SK-N-SH (cell line): Measurements from ENCODE around the gene AEN. TPM values are rescaled to one million over a fixed set of nuclear protein-coding genes. Genes with fewer than 3 reads are reported as not detected.

Source experiments
- CTCF ChIA-PET: fragments of 300-600, 350-600 bp; formaldehyde crosslinking; extraction: SDS; loops from one replicate; lab custom pipeline; 2021; lab: Yijun Ruan, JAX
- POLR2A ChIA-PET: fragments of 350-600 bp; sonication (Branson Sonifier 250); formaldehyde crosslinking; extraction: SDS; loops from one replicate; lab custom pipeline; 2020; ENCODE audit warnings: antibody characterized with exemption, inconsistent platforms; lab: Yijun Ruan, JAX
- DNase-seq: peaks from one replicate; pipeline ENCODE4 v3.0.0; 2012
- H2AFZ ChIP-seq: fragments of 200-600 bp; sonication (generic); 2 replicates; pipeline ENCODE4 v1.8.1; 2016; ENCODE audit warnings: antibody characterized with exemption, mild to moderate bottlenecking, low read depth
- H3F3A ChIP-seq: fragments of 200-600 bp; sonication (generic); replicated peaks from 2 replicates; pipeline ENCODE3; 2016; ENCODE audit warnings: antibody characterized with exemption, mild to moderate bottlenecking; ENCODE audit not compliant: insufficient read depth
- H3K27ac ChIP-seq, 2 experiments: fragments of 200-500 bp in 1 of 2; fragments of 200-600 bp in 1 of 2; sonication (Bioruptor generic) in 1 of 2; sonication (generic), shearing (Covaris generic) in 1 of 2; 2 replicates each; pipeline versions ENCODE4 v1.5.1 to v1.6.1; 2014 to 2016; ENCODE audit warnings: low read depth in 2 of 2, inconsistent platforms in 1 of 2, low read length in 1 of 2, mild to moderate bottlenecking in 1 of 2, mixed read lengths in 1 of 2
- H3K27me3 ChIP-seq: fragments of 200-600 bp; sonication (generic), shearing (Covaris generic); 2 replicates; pipeline ENCODE4 v1.6.1; 2016; ENCODE audit warnings: mixed run types; ENCODE audit not compliant: insufficient read depth
- H3K36me3 ChIP-seq, 2 experiments: fragments of 200-500 bp in 1 of 2; fragments of 200-600 bp in 1 of 2; sonication (Bioruptor generic) in 1 of 2; sonication (generic) in 1 of 2; replicated peaks in 1 of 2; 2 replicates each; pipeline versions ENCODE3 to v1.5.1; 2014 to 2016; ENCODE audit warnings: low read length in 1 of 2, mild to moderate bottlenecking in 1 of 2; ENCODE audit not compliant: insufficient read depth in 2 of 2, control insufficient read depth in 1 of 2
- H3K4me1 ChIP-seq, 2 experiments: fragments of 200-500 bp in 1 of 2; fragments of 200-600 bp in 1 of 2; sonication (Bioruptor generic) in 1 of 2; sonication (generic), shearing (Covaris generic) in 1 of 2; 2 replicates each; pipeline versions ENCODE4 v1.5.1 to v1.6.1; 2014 to 2016; ENCODE audit warnings: low read depth in 1 of 2, low read length in 1 of 2, mixed run types in 1 of 2; ENCODE audit not compliant: insufficient read depth in 2 of 2, control insufficient read depth in 1 of 2
- H3K4me2 ChIP-seq: fragments of 200-600 bp; sonication (generic), shearing (Covaris generic); 2 replicates; pipeline ENCODE4 v1.6.1; 2017; ENCODE audit warnings: mixed run types
- H3K4me3 ChIP-seq, 2 experiments: fragments of 200-500 bp in 1 of 2; fragments of 200-600 bp in 1 of 2; sonication (Bioruptor generic) in 1 of 2; sonication (generic), shearing (Covaris generic) in 1 of 2; 2 replicates each; pipeline versions ENCODE4 v1.5.1 to v1.8.1; 2014 to 2016; ENCODE audit warnings: low read depth in 2 of 2, inconsistent platforms in 1 of 2, low read length in 1 of 2, mild to moderate bottlenecking in 1 of 2, mixed read lengths in 1 of 2, moderate library complexity in 1 of 2
- H3K79me2 ChIP-seq: fragments of 200-600 bp; sonication (generic); 2 replicates; pipeline ENCODE4 v1.8.1; 2017; ENCODE audit warnings: mild to moderate bottlenecking; ENCODE audit not compliant: insufficient read depth
- H3K9ac ChIP-seq: fragments of 200-600 bp; sonication (generic); 2 replicates; pipeline ENCODE4 v1.6.1; 2017; ENCODE audit warnings: mixed run types
- H3K9me2 ChIP-seq: fragments of 200-600 bp; sonication (generic); 2 replicates; pipeline ENCODE4 v1.6.1; 2017; ENCODE audit warnings: mixed run types
- H3K9me3 ChIP-seq: fragments of 200-600 bp; sonication (generic); 2 replicates; pipeline ENCODE4 v1.6.1; 2017; ENCODE audit warnings: mixed run types, mild to moderate bottlenecking, moderate library complexity
- H4K20me1 ChIP-seq: fragments of 200-600 bp; sonication (generic); 2 replicates; pipeline ENCODE4 v1.6.1; 2017; ENCODE audit warnings: mild to moderate bottlenecking, mixed run types; ENCODE audit not compliant: insufficient read depth
- CHD2 ChIP-seq: fragments of 150-350 bp; IDR thresholded peaks from 2 replicates; pipeline ENCODE4 v1.6.1; 2018; ENCODE audit warnings: low read length; ENCODE audit not compliant: partially characterized antibody
- EP300 ChIP-seq, 2 experiments: IDR thresholded peaks; 2 replicates each; pipeline versions ENCODE4 v1.4.0 to v1.6.1; 2012; ENCODE audit warnings: borderline replicate concordance in 1 of 2, low read depth in 1 of 2, low read length in 1 of 2
- FOSL2 ChIP-seq: IDR thresholded peaks from 2 replicates; pipeline ENCODE4 v1.4.0; 2012; ENCODE audit warnings: low read depth, mild to moderate bottlenecking, moderate library complexity, borderline replicate concordance
- FOXM1 ChIP-seq: IDR thresholded peaks from 2 replicates; pipeline ENCODE4 v1.4.0; 2012; ENCODE audit warnings: low read depth, mild to moderate bottlenecking
- IRF3 ChIP-seq: fragments of 150-350 bp; IDR thresholded peaks from 2 replicates; pipeline ENCODE4 v1.6.1; 2016; ENCODE audit warnings: mild to moderate bottlenecking, low read depth, low read length
- JUND ChIP-seq: IDR thresholded peaks from 2 replicates; pipeline ENCODE4 v1.4.0; 2012
- MEF2A ChIP-seq: IDR thresholded peaks from 2 replicates; pipeline ENCODE4 v1.4.0; 2012; ENCODE audit warnings: low read depth, borderline replicate concordance
- NFIC ChIP-seq: IDR thresholded peaks from 2 replicates; pipeline ENCODE4 v1.4.0; 2012; ENCODE audit warnings: borderline replicate concordance
- NRF1 ChIP-seq: IDR thresholded peaks from 2 replicates; pipeline ENCODE4 v1.6.1; 2012; ENCODE audit warnings: low read depth, mild to moderate bottlenecking, low read length
- REST ChIP-seq: IDR thresholded peaks from 2 replicates; pipeline ENCODE4 v1.6.1; 2012; ENCODE audit warnings: mild to moderate bottlenecking, low read depth, low read length, moderate library complexity
- SMC3 ChIP-seq: IDR thresholded peaks from 2 replicates; pipeline ENCODE4 v1.6.1; 2012; ENCODE audit warnings: low read depth, low read length, improper control_type of control experiment
- TAF1 ChIP-seq: IDR thresholded peaks from 2 replicates; pipeline ENCODE4 v1.6.1; 2012; ENCODE audit warnings: low read depth, mild to moderate bottlenecking, low read length, moderate library complexity, borderline replicate concordance
- WGBS: methylation state at CpG from one replicate; pipeline ENCODE4 v1.1.6; 2017; ENCODE audit warnings: low lambda C conversion rate; 5-methylcytosine and 5-hydroxymethylcytosine counted together
- polyA plus RNA-seq, 3 experiments: library from polyadenylated mRNA; depleted of rRNA; stranded (reverse); fragments of >200 nt; gene quantifications; 2 replicates each; pipeline ENCODE4 v1.2.3, GENCODE V29; 2012
- TF ChIP-seq, protein P1 (sequence below): fragments of 200-600 bp; sonication (generic); IDR thresholded peaks from 2 replicates; pipeline ENCODE4 v1.6.1; 2017; ENCODE audit warnings: antibody characterized with exemption, mild to moderate bottlenecking, moderate library complexity

Gene AEN
- polyA plus RNA-seq, 1 of the 3 experiments (the other 2 are of a cell fraction) = 46.4 TPM

- CTCF ChIA-PET = interaction anchor here (1.4 kb wide), 1 partner anchor 258 kb away, joined by 4 read pairs; no protein-coding TSS in a partner anchor
- no peak overlapping the region for H2AFZ ChIP-seq
- TF ChIP-seq IRF3 (no peak), JUND (no peak), SMC3 (no peak)
- TF ChIP-seq, protein P1, sequence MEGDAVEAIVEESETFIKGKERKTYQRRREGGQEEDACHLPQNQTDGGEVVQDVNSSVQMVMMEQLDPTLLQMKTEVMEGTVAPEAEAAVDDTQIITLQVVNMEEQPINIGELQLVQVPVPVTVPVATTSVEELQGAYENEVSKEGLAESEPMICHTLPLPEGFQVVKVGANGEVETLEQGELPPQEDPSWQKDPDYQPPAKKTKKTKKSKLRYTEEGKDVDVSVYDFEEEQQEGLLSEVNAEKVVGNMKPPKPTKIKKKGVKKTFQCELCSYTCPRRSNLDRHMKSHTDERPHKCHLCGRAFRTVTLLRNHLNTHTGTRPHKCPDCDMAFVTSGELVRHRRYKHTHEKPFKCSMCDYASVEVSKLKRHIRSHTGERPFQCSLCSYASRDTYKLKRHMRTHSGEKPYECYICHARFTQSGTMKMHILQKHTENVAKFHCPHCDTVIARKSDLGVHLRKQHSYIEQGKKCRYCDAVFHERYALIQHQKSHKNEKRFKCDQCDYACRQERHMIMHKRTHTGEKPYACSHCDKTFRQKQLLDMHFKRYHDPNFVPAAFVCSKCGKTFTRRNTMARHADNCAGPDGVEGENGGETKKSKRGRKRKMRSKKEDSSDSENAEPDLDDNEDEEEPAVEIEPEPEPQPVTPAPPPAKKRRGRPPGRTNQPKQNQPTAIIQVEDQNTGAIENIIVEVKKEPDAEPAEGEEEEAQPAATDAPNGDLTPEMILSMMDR = no peak
Measured at GRCh38 chr15:88646951-88647350, 25.8 kb downstream of the AEN start.

DNA sequence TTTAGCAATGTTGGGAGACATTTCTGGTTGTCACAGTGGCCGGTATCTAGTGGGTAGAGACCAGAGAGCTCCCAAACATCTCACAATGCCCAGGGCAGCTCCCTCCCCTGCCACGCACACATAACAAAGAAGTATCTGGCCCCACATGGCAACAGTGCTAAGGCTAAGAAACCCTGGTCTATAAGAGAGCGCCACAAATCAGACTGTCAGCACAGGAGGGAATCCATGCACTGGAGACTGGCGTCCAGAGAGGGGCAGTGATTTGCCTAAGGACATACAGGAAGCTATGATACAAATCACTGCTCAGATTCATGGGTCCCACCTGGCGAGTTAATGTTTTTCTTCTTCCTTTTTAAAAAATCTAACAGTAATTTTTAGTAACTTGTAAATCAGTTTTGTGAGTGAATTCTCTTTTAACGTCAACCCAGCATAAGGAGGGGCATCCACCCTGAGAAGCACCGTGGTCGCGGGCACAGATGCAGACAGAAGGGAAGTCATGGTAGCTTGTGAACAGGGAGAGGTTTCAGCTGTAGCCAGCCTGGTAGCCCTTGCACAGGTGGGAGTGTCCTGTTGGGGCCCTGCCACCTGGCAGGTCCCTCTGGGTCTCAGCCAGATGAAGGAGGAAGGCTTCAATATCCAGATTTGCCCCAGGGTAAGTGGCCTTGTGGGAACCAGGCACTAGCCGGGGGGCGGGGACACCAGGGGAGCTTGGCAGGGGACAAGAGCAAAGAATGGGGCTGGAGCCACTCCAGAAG lies 26.4 kb downstream of the AEN start:
- ChIA-PET POLR2A (no interaction called here), CTCF (interaction anchor here (1.9 kb wide), 1 partner anchor 9 kb away, joined by 9 read pairs; no protein-coding TSS in a partner anchor)
- H4K20me1 ChIP-seq = no peaks in the 10 kb centered on the region
- H3K4me2 ChIP-seq = no peak overlapping the region
- H3K27me3 ChIP-seq = no peaks in the 10 kb centered on the region
- 95% methylated on average over 11 of the region's 11 CpGs for WGBS
- H3K9me3 ChIP-seq = no peaks in the 10 kb centered on the region
- no peak overlapping the region for H2AFZ ChIP-seq
- no peaks in the 10 kb centered on the region for H3K36me3 ChIP-seq
- H3K9ac ChIP-seq = no peak overlapping the region
- H3K4me1 ChIP-seq = peaks cover 6 to 18% of the 10 kb centered on the region in 2 experiments; a peak in 2 of 4 replicates
- H3K9me2 ChIP-seq = no peaks in the 10 kb centered on the region
- peaks cover 5% of the 10 kb centered on the region for H3F3A ChIP-seq
- H3K27ac ChIP-seq = peak overlapping the region in 1 of 2 experiments; percentile 12; a peak in 1 of 4 replicates
- no peak overlapping the region for H3K4me3 ChIP-seq
- no peaks in the 10 kb centered on the region for H3K79me2 ChIP-seq
- TF ChIP-seq NFIC (no peak), NRF1 (no peak), EP300 (IDR thresholded peaks at IDR 0.05; ENCODE audit: borderline replicate concordance in 1 of 2, low read depth in 1 of 2, low read length in 1 of 2) (no peak), SMC3 (no peak), CHD2 (no peak), JUND (no peak), MEF2A (no peak), REST (no peak), TAF1 (no peak), FOXM1 (no peak), FOSL2 (no peak), IRF3 (no peak)
- TF ChIP-seq, protein P1 = no peak
- TF ChIP-seq, all 33 proteins: peak for 0
- peak; percentile 65 for DNase-seq

More at GRCh38 chr15:88646951-88647350, 25.8 kb downstream of the AEN start:
- no peaks in the 10 kb centered on the region for H3K27me3 ChIP-seq
- WGBS = 80% methylated on average over 5 of the region's 5 CpGs
- no peak for DNase-seq
- no peak overlapping the region for H3K9ac ChIP-seq
- H3F3A ChIP-seq = peaks cover 5% of the 10 kb centered on the region
- H3K27ac ChIP-seq = peak overlapping the region in 1 of 2 experiments; percentile 12; a peak in 1 of 4 replicates
- no peaks in the 10 kb centered on the region for H4K20me1 ChIP-seq
- peaks cover 6 to 16% of the 10 kb centered on the region in 2 experiments; a peak in 2 of 4 replicates for H3K4me1 ChIP-seq
- no peaks in the 10 kb centered on the region for H3K9me3 ChIP-seq
- no peak overlapping the region for H3K4me2 ChIP-seq
- POLR2A ChIA-PET = no interaction called here
- no peaks in the 10 kb centered on the region for H3K9me2 ChIP-seq
- no peaks in the 10 kb centered on the region for H3K79me2 ChIP-seq
- H3K4me3 ChIP-seq = no peak overlapping the region
- H3K36me3 ChIP-seq = no peaks in the 10 kb centered on the region
